Neutrophil (primary cell): ENCODE measurements around the gene FAM107A.

ENCODE experiments used
- H3K27ac ChIP-seq: fragments of 200-600 bp; sonication (generic); 2 replicates; pipeline ENCODE4 v1.5.1; 2016; ENCODE audit warnings: mild to moderate bottlenecking, moderate library complexity
- H3K27me3 ChIP-seq: fragments of 200-600 bp; sonication (generic); 2 replicates; pipeline ENCODE4 v1.6.0; 2016; ENCODE audit warnings: mild to moderate bottlenecking
- H3K36me3 ChIP-seq: fragments of 200-600 bp; sonication (generic); 2 replicates; pipeline ENCODE4 v1.5.1; 2017
- H3K4me1 ChIP-seq, 2 experiments: fragments of 200-600 bp in 1 of 2; sonication (generic) in 1 of 2; 1 replicate in 1 of 2; 2 replicates in 1 of 2; pipeline versions ENCODE4 v1.5.1 to v1.6.1; 2013 to 2016; ENCODE audit warnings: low read depth in 1 of 2, low read length in 1 of 2, mild to moderate bottlenecking in 1 of 2, moderate library complexity in 1 of 2; ENCODE audit not compliant: control insufficient read depth in 1 of 2, insufficient read depth in 1 of 2
- H3K4me3 ChIP-seq, 2 experiments: fragments of 200-600 bp in 1 of 2; sonication (generic) in 1 of 2; 1 replicate in 1 of 2; 2 replicates in 1 of 2; pipeline ENCODE4 v1.5.1; 2013 to 2016; ENCODE audit warnings: low read depth in 1 of 2, low read length in 1 of 2, mild to moderate bottlenecking in 1 of 2, moderate library complexity in 1 of 2
- H3K9me3 ChIP-seq: fragments of 200-600 bp; sonication (generic); 2 replicates; pipeline ENCODE4 v1.5.1; 2016
- CTCF ChIP-seq: fragments of 200-600 bp; sonication (generic); IDR thresholded peaks from 2 replicates; pipeline ENCODE4 v1.5.1; 2016; ENCODE audit warnings: antibody characterized with exemption

FAM107A gene

GRCh38 chr3:58606693-58607092 is 29.5 kb upstream of the FAM107A start:
- Histone ChIP-seq H3K4me1 (no peaks in the 10 kb centered on the region), H3K4me3 (no peak overlapping the region)
- no peak for TF ChIP-seq CTCF

GRCh38 chr3:58604031-58604430 is 26.8 kb upstream of the FAM107A start:
- Histone ChIP-seq H3K36me3 (no peaks in the 10 kb centered on the region), H3K27me3 (peaks cover 27% of the 10 kb centered on the region), H3K4me1 (no peaks in the 10 kb centered on the region), H3K9me3 (no peaks in the 10 kb centered on the region), H3K4me3 (no peak overlapping the region), H3K27ac (no peak overlapping the region)
- TF ChIP-seq CTCF: no peak

More at GRCh38 chr3:58606693-58607092, 29.5 kb upstream of the FAM107A start:
- Histone ChIP-seq H3K27ac (no peak overlapping the region), H3K27me3 (peaks cover 20% of the 10 kb centered on the region), H3K9me3 (no peaks in the 10 kb centered on the region), H3K36me3 (no peaks in the 10 kb centered on the region)

GRCh38 chr3:58603606-58604005 is 26.4 kb upstream of the FAM107A start:
- Histone ChIP-seq H3K27me3 (peaks cover 27% of the 10 kb centered on the region), H3K27ac (no peak overlapping the region), H3K4me1 (no peaks in the 10 kb centered on the region), H3K36me3 (no peaks in the 10 kb centered on the region), H3K9me3 (no peaks in the 10 kb centered on the region), H3K4me3 (no peak overlapping the region)
- no peak for TF ChIP-seq CTCF

- no peak for TF ChIP-seq CTCF
- no peak overlapping the region for H3K27ac ChIP-seq
- H3K36me3 ChIP-seq: no peaks in the 10 kb centered on the region
- H3K9me3 ChIP-seq: no peaks in the 10 kb centered on the region
- peaks cover 11% of the 10 kb centered on the region for H3K27me3 ChIP-seq
- H3K4me1 ChIP-seq: no peaks in the 10 kb centered on the region
- no peak overlapping the region for H3K4me3 ChIP-seq
Observed at GRCh38 chr3:58597770-58598310, 20.6 kb upstream of the FAM107A start.

GRCh38 chr3:58596834-58597518 is 19.8 kb upstream of the FAM107A start:
- Histone ChIP-seq H3K27me3 (peaks cover 11% of the 10 kb centered on the region), H3K36me3 (no peaks in the 10 kb centered on the region), H3K4me3 (no peak overlapping the region), H3K9me3 (no peaks in the 10 kb centered on the region), H3K27ac (no peak overlapping the region), H3K4me1 (no peaks in the 10 kb centered on the region)
- no peak for TF ChIP-seq CTCF
